ENCODE results near the gene ATG13. TPM values are rescaled to one million over a fixed set of nuclear protein-coding genes. Genes with fewer than 3 reads are reported as not detected.

The ATG13 gene
- total RNA-seq, 4 donors from 2014 or later: 42.0 to 151 (median 98.0) TPM

DNA sequence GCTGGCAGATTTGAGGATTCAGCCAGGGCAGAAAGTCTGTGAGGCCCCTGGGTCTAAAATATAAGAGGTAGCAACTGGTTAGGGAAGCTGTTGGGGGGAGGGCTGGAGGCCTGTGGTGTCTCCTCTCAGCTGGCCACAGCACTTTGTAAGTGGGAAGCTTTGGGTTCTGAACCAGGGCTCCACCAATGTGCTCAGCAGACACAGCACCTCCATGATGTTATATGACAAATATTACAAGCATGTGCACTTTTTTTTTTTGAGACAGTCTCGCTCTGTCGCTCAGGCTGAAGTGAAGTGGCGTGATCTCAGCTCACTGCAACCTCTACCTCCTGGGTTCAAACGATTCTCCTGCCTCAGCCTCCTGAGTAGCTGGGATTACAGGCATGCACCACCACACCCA lies 75.1 kb downstream of the ATG13 start:
- H3K4me3 ChIP-seq (ENCODE audit: low read depth, poor library complexity, severe bottlenecking): no peak overlapping the region
- DNase-seq (ENCODE audit: low spot score in 2 of 2): no peak
- 86 to 90% methylated on average over 4 of the region's 4 CpGs for WGBS, 2 donors
- TF ChIP-seq, protein P1, sequence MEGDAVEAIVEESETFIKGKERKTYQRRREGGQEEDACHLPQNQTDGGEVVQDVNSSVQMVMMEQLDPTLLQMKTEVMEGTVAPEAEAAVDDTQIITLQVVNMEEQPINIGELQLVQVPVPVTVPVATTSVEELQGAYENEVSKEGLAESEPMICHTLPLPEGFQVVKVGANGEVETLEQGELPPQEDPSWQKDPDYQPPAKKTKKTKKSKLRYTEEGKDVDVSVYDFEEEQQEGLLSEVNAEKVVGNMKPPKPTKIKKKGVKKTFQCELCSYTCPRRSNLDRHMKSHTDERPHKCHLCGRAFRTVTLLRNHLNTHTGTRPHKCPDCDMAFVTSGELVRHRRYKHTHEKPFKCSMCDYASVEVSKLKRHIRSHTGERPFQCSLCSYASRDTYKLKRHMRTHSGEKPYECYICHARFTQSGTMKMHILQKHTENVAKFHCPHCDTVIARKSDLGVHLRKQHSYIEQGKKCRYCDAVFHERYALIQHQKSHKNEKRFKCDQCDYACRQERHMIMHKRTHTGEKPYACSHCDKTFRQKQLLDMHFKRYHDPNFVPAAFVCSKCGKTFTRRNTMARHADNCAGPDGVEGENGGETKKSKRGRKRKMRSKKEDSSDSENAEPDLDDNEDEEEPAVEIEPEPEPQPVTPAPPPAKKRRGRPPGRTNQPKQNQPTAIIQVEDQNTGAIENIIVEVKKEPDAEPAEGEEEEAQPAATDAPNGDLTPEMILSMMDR (IDR thresholded peaks at IDR 0.05): no peak
- TF ChIP-seq POLR2A (IDR thresholded peaks at IDR 0.05): no peak
- intact Hi-C loops (cut with DNase I; ENCODE audit: low total_unique reads): no loop called here

- 59 to 64% methylated on average over 2 of the region's 2 CpGs for WGBS, 2 donors
- DNase-seq (ENCODE audit: low spot score in 2 of 2): no peak
- intact Hi-C loops (cut with DNase I; ENCODE audit: low total_unique reads): no loop called here
- TF ChIP-seq, protein P1 (IDR thresholded peaks at IDR 0.05): no peak
- TF ChIP-seq POLR2A (IDR thresholded peaks at IDR 0.05): no peak
- no peak overlapping the region for H3K4me3 ChIP-seq (ENCODE audit: low read depth, poor library complexity, severe bottlenecking)
Observed at GRCh38 chr11:46693597-46694012, 76.3 kb downstream of the ATG13 start.

DNA sequence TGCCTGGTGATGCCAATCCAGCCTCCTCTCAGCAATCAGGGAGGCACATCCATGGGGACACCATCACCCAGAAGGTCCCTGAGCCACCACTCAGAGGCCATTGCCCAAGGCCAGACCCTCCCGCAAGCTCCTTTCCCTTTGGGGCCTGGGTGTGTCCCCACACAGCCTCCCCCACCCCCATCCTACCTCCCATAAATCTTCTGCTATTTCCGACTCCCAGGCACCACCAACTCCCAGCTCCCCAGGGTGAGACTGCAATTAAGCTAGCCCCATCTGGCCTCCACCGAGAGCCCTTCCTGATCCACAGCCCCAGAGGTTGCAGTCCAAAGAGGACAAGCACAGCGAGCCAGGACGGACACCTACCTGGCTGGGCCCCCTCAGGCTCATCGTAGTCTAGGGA lies 76.7 kb downstream of the ATG13 start:
- TF ChIP-seq, protein P1 (IDR thresholded peaks at IDR 0.05): no peak
- TF ChIP-seq POLR2A (IDR thresholded peaks at IDR 0.05): no peak
- DNase-seq (ENCODE audit: low spot score in 2 of 2): no peak
- H3K4me3 ChIP-seq (ENCODE audit: low read depth, poor library complexity, severe bottlenecking): no peak overlapping the region
- WGBS, 2 donors: 75 to 86% methylated on average over 6 of the region's 6 CpGs
- intact Hi-C loops (cut with DNase I; ENCODE audit: low total_unique reads): no loop called here

DNA sequence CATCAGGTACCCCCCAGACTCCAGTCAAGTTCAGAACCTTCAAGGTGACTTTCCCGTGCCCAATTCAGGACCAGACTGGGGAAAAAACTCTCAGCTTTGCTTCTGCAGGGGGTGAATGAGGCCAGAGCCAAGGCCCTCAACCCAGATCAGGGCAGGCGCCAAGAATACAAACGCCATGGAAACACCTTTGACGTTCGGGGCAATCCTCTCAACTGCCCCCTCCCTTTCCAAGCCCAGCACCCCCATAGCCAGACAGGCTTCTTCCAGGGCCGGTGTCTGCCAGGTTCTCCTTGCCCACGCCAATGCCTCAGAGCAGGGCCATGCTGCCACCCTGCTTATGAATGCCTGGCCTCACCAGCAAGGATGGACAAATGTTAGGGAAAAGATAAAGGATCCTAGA lies 77.3 kb downstream of the ATG13 start:
- H3K4me3 ChIP-seq (ENCODE audit: low read depth, poor library complexity, severe bottlenecking): no peak overlapping the region
- intact Hi-C loops (cut with DNase I; ENCODE audit: low total_unique reads): no loop called here
- no peak for DNase-seq (ENCODE audit: low spot score in 2 of 2)
- 77 to 92% methylated on average over 7 of the region's 7 CpGs for WGBS, 2 donors
- TF ChIP-seq POLR2A (IDR thresholded peaks at IDR 0.05): no peak
- TF ChIP-seq, protein P1 (IDR thresholded peaks at IDR 0.05): no peak

- no peak overlapping the region for H3K4me3 ChIP-seq (ENCODE audit: low read depth, poor library complexity, severe bottlenecking)
- no peak for TF ChIP-seq POLR2A (IDR thresholded peaks at IDR 0.05)
- TF ChIP-seq, protein P1 (IDR thresholded peaks at IDR 0.05): no peak
- no peak for DNase-seq (ENCODE audit: low spot score in 2 of 2)
- intact Hi-C loops (cut with DNase I; ENCODE audit: low total_unique reads): no loop called here
- 80 to 90% methylated on average over 12 of the region's 12 CpGs for WGBS, 2 donors
Observed at GRCh38 chr11:46695345-46696211, 78.2 kb downstream of the ATG13 start.

- H3K4me3 ChIP-seq (ENCODE audit: low read depth, poor library complexity, severe bottlenecking): no peak overlapping the region
- intact Hi-C loops (cut with DNase I; ENCODE audit: low total_unique reads): no loop called here
- TF ChIP-seq POLR2A (IDR thresholded peaks at IDR 0.05): no peak
- TF ChIP-seq, protein P1 (IDR thresholded peaks at IDR 0.05): no peak
- DNase-seq (ENCODE audit: low spot score in 2 of 2): no peak
- WGBS, 2 donors: 58 to 61% methylated on average over 11 of the region's 11 CpGs
Observed at GRCh38 chr11:46696212-46696558, 78.8 kb downstream of the ATG13 start.

All from lower leg skin (tissue), 4 donors.